Type B pancreatic cell (in vitro differentiated cells): ENCODE data around the gene CCDC69. TPM values are rescaled to one million over a fixed set of nuclear protein-coding genes. Genes with fewer than 3 reads are reported as not detected.

ENCODE experiments used
- DNase-seq: peaks from one replicate; pipeline ENCODE4 v3.0.0; 2021; ENCODE audit warnings: mixed read lengths; ENCODE audit not compliant: unreplicated experiment; ENCODE audit errors: extremely low spot score
- H3K27ac Mint-ChIP-seq: 2 replicates; pipeline ENCODE4 v1.8.0; 2021; ENCODE audit warnings: mild to moderate bottlenecking, mixed read lengths
- H3K27me3 Mint-ChIP-seq: 2 replicates; pipeline ENCODE4 v1.8.0; 2021; ENCODE audit warnings: mixed read lengths
- H3K36me3 Mint-ChIP-seq: 2 replicates; pipeline ENCODE4 v1.8.0; 2021; ENCODE audit warnings: mixed read lengths
- H3K4me1 Mint-ChIP-seq: one replicate; pipeline ENCODE4 v1.8.0; 2021; ENCODE audit warnings: mixed read lengths; ENCODE audit not compliant: unreplicated experiment
- H3K4me3 Mint-ChIP-seq: 2 replicates; pipeline ENCODE4 v1.8.0; 2021; ENCODE audit warnings: mild to moderate bottlenecking, mixed read lengths
- H3K9me3 Mint-ChIP-seq: 2 replicates; pipeline ENCODE4 v1.8.0; 2021; ENCODE audit warnings: mixed read lengths
- total RNA-seq: library from RNA; stranded (reverse); gene quantifications from 2 replicates; pipeline ENCODE4 v1.2.1, GENCODE V29; 2021; ENCODE audit warnings: low replicate concordance
- TF ChIP-seq, protein P1 (sequence below): fragments of 200-600 bp; sonication (generic); conservative IDR thresholded peaks from 2 replicates; pipeline ENCODE4 v1.5.0; 2021; ENCODE audit warnings: antibody characterized with exemption, mild to moderate bottlenecking

Gene CCDC69
- total RNA-seq, 1 donor from 2014 or later: 11.2 TPM

- no peak overlapping the region for H3K27ac Mint-ChIP-seq
Observed at GRCh38 chr5:151164687-151165392, 59.1 kb downstream of the CCDC69 start.

DNA sequence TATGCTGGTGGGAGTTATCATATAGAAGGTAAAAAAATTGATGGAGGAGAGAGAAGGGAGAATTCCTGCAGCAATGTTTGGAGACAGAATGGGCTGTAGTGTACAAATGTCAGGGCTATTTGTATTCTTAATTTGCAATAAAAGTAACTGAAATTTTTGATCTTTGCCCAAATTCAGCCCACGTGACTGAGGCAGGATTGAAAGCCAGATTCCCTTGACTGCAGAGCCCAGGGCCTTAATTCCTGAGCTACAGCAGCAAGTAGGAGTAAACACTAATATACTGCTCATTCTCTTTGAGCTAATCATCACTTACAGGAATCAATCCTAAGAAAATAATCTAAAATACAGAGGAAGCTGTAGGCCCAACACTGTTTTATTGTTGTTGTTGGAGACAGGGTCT, 61.1 kb downstream of the CCDC69 start:
- no peak for DNase-seq
- H3K27me3 Mint-ChIP-seq: peaks cover 14% of the 10 kb centered on the region
- H3K4me1 Mint-ChIP-seq: peaks cover 18% of the 10 kb centered on the region
- TF ChIP-seq, protein P1, sequence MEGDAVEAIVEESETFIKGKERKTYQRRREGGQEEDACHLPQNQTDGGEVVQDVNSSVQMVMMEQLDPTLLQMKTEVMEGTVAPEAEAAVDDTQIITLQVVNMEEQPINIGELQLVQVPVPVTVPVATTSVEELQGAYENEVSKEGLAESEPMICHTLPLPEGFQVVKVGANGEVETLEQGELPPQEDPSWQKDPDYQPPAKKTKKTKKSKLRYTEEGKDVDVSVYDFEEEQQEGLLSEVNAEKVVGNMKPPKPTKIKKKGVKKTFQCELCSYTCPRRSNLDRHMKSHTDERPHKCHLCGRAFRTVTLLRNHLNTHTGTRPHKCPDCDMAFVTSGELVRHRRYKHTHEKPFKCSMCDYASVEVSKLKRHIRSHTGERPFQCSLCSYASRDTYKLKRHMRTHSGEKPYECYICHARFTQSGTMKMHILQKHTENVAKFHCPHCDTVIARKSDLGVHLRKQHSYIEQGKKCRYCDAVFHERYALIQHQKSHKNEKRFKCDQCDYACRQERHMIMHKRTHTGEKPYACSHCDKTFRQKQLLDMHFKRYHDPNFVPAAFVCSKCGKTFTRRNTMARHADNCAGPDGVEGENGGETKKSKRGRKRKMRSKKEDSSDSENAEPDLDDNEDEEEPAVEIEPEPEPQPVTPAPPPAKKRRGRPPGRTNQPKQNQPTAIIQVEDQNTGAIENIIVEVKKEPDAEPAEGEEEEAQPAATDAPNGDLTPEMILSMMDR: no peak
- no peak overlapping the region for H3K27ac Mint-ChIP-seq
- no peaks in the 10 kb centered on the region for H3K9me3 Mint-ChIP-seq
- H3K4me3 Mint-ChIP-seq: no peak overlapping the region
- H3K36me3 Mint-ChIP-seq: no peaks in the 10 kb centered on the region

More at GRCh38 chr5:151164687-151165392, 59.1 kb downstream of the CCDC69 start:
- TF ChIP-seq, protein P1: peak; percentile 93
- H3K27me3 Mint-ChIP-seq: peaks cover 6% of the 10 kb centered on the region
- no peak for DNase-seq
- H3K4me3 Mint-ChIP-seq: no peak overlapping the region
- H3K4me1 Mint-ChIP-seq: peaks cover 7% of the 10 kb centered on the region
- no peaks in the 10 kb centered on the region for H3K9me3 Mint-ChIP-seq
- no peaks in the 10 kb centered on the region for H3K36me3 Mint-ChIP-seq

DNA sequence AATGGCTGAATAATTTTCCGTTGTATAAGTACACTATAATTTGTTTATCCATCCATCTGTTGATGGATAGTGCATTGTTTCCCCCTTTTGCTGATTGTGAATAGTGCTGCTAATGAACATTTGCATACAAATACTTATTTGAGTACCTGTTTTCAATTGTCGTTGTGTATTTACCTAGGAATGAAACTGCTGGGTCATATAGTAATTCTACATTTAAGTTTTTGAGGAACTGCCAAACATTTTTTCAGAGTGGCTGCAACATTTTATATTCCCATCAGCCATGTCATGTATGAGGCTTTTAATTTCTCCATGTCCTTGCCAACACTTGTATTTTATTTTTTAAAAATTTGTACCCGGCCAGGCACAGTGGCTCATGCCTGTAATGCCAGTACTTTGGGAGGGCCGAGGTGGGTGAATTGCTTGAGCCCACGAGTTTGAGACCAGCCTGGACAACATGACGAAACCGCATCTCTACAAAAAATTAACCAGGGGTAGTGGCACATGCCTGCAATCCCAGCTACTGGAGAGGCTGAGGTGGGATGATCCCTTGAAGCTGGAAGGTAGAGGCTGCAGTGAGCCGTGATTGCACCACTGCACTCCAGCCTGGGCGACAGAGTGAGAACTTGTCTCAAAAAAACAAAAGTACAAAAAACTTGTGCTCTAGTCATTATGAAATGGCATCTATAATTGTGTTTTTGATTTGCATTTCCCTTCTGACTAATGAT, 64.1 kb downstream of the CCDC69 start:
- Mint-ChIP-seq H3K27ac (no peak overlapping the region), H3K36me3 (no peaks in the 10 kb centered on the region), H3K9me3 (no peaks in the 10 kb centered on the region), H3K27me3 (peaks cover 14% of the 10 kb centered on the region), H3K4me3 (no peak overlapping the region), H3K4me1 (peaks cover 16% of the 10 kb centered on the region)
- DNase-seq: no peak
- TF ChIP-seq, protein P1: no peak

GRCh38 chr5:151158287-151158661, 65.6 kb downstream of the CCDC69 start:
- peaks cover 23% of the 10 kb centered on the region for H3K4me1 Mint-ChIP-seq
- H3K9me3 Mint-ChIP-seq: no peaks in the 10 kb centered on the region
- DNase-seq: no peak
- H3K36me3 Mint-ChIP-seq: no peaks in the 10 kb centered on the region
- H3K4me3 Mint-ChIP-seq: peak overlapping the region; percentile 90
- H3K27me3 Mint-ChIP-seq: peaks cover 14% of the 10 kb centered on the region
- peak overlapping the region; percentile 77 for H3K27ac Mint-ChIP-seq
- TF ChIP-seq, protein P1: no peak

DNA sequence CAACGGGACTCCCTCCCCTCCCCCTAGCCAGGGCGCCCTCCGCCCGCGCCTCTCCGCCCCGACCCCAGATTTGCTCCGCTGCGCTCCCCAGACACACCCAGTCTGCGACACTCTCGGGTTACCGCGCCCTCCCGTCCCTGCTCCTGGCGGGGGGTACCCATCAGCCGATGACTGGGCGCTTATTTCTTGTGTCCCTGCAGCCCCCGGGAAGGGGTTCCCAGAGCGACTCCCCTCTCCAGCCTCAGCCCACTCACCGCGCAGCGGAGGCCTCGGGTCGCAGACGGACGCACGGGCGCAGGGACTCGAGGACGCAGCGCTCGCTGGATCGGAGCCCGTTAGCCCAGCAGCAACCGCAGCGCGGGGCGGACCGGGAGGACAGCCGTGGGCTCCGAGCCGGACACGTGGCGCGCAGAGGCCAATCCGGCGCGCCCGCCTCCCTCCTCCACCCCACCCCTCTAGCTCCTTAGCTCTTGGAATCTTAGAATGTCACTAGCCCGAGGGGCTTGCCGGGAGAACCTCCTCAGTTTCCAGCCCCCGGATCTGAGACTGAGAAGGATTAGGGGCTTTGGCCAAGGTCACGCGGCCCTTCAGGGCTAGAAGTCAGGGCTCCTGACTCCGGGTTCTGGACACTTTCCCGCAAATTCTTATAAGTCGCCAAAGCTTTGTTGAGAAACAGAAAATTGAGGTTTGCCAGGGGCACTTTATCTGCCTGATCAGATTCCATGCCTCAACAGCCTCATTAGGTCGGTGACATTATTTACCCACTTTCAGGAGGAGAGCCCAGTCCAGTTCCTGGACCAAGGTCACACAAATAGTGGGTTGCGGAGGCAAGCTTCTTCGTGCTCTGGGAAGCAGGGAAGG, 66.2 kb downstream of the CCDC69 start, which contains the start of gene ANXA6:
ANXA6 (minus strand) TSS at position 354 of the 861 bp plus-strand sequence. CDS start 9,878 bp downstream, outside the sequence.
- DNase-seq: peak; percentile 83
- Mint-ChIP-seq H3K36me3 (no peaks in the 10 kb centered on the region), H3K4me1 (peaks cover 25% of the 10 kb centered on the region), H3K27ac (peak within 1 kb of the TSS; percentile 82), H3K9me3 (no peaks in the 10 kb centered on the region), H3K27me3 (peaks cover 14% of the 10 kb centered on the region), H3K4me3 (peak within 1 kb of the TSS; percentile 90)
- TF ChIP-seq, protein P1: no peak
